SK-N-SH treated with all-trans-retinoic acid at 6 μM for 48 hours (cell line): ENCODE measurements around the gene TASP1.

Experiments
- ARNTL ChIP-seq: fragments of 450-650 bp; formaldehyde crosslinking; IDR thresholded peaks from 2 replicates; pipeline ENCODE4 v1.5.0; 2020; ENCODE audit warnings: low read depth, mild to moderate bottlenecking, moderate library complexity, borderline replicate concordance
- CREB5 ChIP-seq: fragments of 250-450 bp; sonication (Bioruptor Pico); IDR thresholded peaks from 2 replicates; pipeline ENCODE4 v1.5.1; 2020; ENCODE audit warnings: low read depth, mild to moderate bottlenecking, moderate library complexity
- CSDC2 ChIP-seq: fragments of 250-450 bp; sonication (Bioruptor Pico); IDR thresholded peaks from 2 replicates; pipeline ENCODE4 v1.5.0; 2020; ENCODE audit warnings: mild to moderate bottlenecking, moderate library complexity
- ESRRG ChIP-seq: fragments of 250-450 bp; sonication (Bioruptor Pico); IDR thresholded peaks from 2 replicates; pipeline ENCODE4 v1.6.1; 2021; ENCODE audit warnings: mild to moderate bottlenecking
- OSR1 ChIP-seq: fragments of 250-450 bp; sonication (Bioruptor Pico); IDR thresholded peaks from 2 replicates; pipeline ENCODE4 v1.8.0; 2022; ENCODE audit warnings: moderate library complexity, mild to moderate bottlenecking, inconsistent platforms
- PATZ1 ChIP-seq: fragments of 250-450 bp; sonication (Bioruptor Pico); IDR thresholded peaks from 2 replicates; pipeline ENCODE4 v1.8.0; 2020; ENCODE audit warnings: mild to moderate bottlenecking, moderate library complexity, borderline replicate concordance
- RARB ChIP-seq: fragments of 250-450 bp; sonication (Bioruptor Pico); IDR thresholded peaks from 2 replicates; pipeline ENCODE4 v1.8.0; 2021; ENCODE audit warnings: mild to moderate bottlenecking, moderate library complexity
- SNAI2 ChIP-seq: fragments of 250-450 bp; sonication (Bioruptor Pico); IDR thresholded peaks from 2 replicates; pipeline ENCODE4 v1.5.0; 2020; ENCODE audit warnings: mild to moderate bottlenecking, moderate library complexity
- TCF4 ChIP-seq: fragments of 250-450 bp; sonication (Bioruptor Pico); IDR thresholded peaks from 2 replicates; pipeline ENCODE4 v1.8.0; 2021; ENCODE audit warnings: mild to moderate bottlenecking, moderate library complexity, borderline replicate concordance
- ZFP30 ChIP-seq: fragments of 450-650 bp; formaldehyde crosslinking; IDR thresholded peaks from 2 replicates; pipeline ENCODE4 v1.5.0; 2022; ENCODE audit warnings: mild to moderate bottlenecking, moderate library complexity
- ZNF70 ChIP-seq: fragments of 450-650 bp; formaldehyde crosslinking; IDR thresholded peaks from 2 replicates; pipeline ENCODE4 v1.5.0; 2020; ENCODE audit warnings: mild to moderate bottlenecking, moderate library complexity
- ZNF8 ChIP-seq: fragments of 450-650 bp; formaldehyde crosslinking; IDR thresholded peaks from 2 replicates; pipeline ENCODE4 v1.5.0; 2020; ENCODE audit warnings: mild to moderate bottlenecking, moderate library complexity
- TF ChIP-seq, protein P1 (sequence below): fragments of 250-450 bp; sonication (Bioruptor Pico); IDR thresholded peaks from 2 replicates; pipeline ENCODE4 v1.5.0; 2020; ENCODE audit warnings: mild to moderate bottlenecking, moderate library complexity
- TF ChIP-seq, protein P2 (sequence below): fragments of 250-450 bp; sonication (Bioruptor Pico); IDR thresholded peaks from 2 replicates; pipeline ENCODE4 v1.5.1; 2021; ENCODE audit warnings: mild to moderate bottlenecking, moderate library complexity

GRCh38 chr20:13441388-13441787 is 197.3 kb downstream of the TASP1 start:
- TF ChIP-seq PATZ1 (CRISPR knock-in tag) (no peak), ZNF70 (CRISPR knock-in tag) (no peak), ARNTL (no peak), OSR1 (no peak), RARB (no peak), CSDC2 (CRISPR knock-in tag) (no peak), CREB5 (CRISPR knock-in tag) (no peak), TCF4 (CRISPR knock-in tag) (no peak), SNAI2 (CRISPR knock-in tag) (no peak), ZFP30 (CRISPR knock-in tag) (no peak), ZNF8 (CRISPR knock-in tag) (no peak), ESRRG (CRISPR knock-in tag) (no peak)
- TF ChIP-seq, protein P1, sequence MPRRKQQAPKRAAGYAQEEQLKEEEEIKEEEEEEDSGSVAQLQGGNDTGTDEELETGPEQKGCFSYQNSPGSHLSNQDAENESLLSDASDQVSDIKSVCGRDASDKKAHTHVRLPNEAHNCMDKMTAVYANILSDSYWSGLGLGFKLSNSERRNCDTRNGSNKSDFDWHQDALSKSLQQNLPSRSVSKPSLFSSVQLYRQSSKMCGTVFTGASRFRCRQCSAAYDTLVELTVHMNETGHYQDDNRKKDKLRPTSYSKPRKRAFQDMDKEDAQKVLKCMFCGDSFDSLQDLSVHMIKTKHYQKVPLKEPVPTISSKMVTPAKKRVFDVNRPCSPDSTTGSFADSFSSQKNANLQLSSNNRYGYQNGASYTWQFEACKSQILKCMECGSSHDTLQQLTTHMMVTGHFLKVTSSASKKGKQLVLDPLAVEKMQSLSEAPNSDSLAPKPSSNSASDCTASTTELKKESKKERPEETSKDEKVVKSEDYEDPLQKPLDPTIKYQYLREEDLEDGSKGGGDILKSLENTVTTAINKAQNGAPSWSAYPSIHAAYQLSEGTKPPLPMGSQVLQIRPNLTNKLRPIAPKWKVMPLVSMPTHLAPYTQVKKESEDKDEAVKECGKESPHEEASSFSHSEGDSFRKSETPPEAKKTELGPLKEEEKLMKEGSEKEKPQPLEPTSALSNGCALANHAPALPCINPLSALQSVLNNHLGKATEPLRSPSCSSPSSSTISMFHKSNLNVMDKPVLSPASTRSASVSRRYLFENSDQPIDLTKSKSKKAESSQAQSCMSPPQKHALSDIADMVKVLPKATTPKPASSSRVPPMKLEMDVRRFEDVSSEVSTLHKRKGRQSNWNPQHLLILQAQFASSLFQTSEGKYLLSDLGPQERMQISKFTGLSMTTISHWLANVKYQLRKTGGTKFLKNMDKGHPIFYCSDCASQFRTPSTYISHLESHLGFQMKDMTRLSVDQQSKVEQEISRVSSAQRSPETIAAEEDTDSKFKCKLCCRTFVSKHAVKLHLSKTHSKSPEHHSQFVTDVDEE = no peak
- TF ChIP-seq, protein P2, sequence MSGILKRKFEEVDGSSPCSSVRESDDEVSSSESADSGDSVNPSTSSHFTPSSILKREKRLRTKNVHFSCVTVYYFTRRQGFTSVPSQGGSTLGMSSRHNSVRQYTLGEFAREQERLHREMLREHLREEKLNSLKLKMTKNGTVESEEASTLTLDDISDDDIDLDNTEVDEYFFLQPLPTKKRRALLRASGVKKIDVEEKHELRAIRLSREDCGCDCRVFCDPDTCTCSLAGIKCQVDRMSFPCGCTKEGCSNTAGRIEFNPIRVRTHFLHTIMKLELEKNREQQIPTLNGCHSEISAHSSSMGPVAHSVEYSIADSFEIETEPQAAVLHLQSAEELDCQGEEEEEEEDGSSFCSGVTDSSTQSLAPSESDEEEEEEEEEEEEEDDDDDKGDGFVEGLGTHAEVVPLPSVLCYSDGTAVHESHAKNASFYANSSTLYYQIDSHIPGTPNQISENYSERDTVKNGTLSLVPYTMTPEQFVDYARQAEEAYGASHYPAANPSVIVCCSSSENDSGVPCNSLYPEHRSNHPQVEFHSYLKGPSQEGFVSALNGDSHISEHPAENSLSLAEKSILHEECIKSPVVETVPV (CRISPR knock-in tag) = no peak
